Hepatocyte (in vitro differentiated cells): ENCODE data around the gene SENP7. TPM values are rescaled to one million over a fixed set of nuclear protein-coding genes. Genes with fewer than 3 reads are reported as not detected.
"Not testable (repeated sequence)": the region's sequence is repeated elsewhere in the genome, so short reads cannot be mapped to it uniquely, and the experiment has no call there.

Experiments used
- DNase-seq: peaks from one replicate; pipeline ENCODE4 v3.0.0-alpha.2; 2016; ENCODE audit warnings: low spot score
- H2AFZ ChIP-seq: fragments of 200-600 bp; sonication (generic); 2 replicates; pipeline ENCODE4 v1.6.0; 2016; ENCODE audit warnings: antibody characterized with exemption, mild to moderate bottlenecking
- H3K27ac ChIP-seq: fragments of 200-600 bp; sonication (generic); 2 replicates; pipeline ENCODE4 v1.5.1; 2016; ENCODE audit warnings: mild to moderate bottlenecking
- H3K27me3 ChIP-seq: fragments of 200-600 bp; sonication (generic); 2 replicates; pipeline ENCODE4 v1.6.1; 2016
- H3K36me3 ChIP-seq: fragments of 200-600 bp; sonication (generic); replicated peaks from 2 replicates; pipeline ENCODE4 v1.5.1; 2016; ENCODE audit warnings: low read depth; ENCODE audit not compliant: insufficient read depth
- H3K4me1 ChIP-seq: fragments of 200-600 bp; sonication (generic); 2 replicates; pipeline ENCODE4 v1.5.1; 2016; ENCODE audit warnings: mild to moderate bottlenecking, moderate library complexity; ENCODE audit not compliant: insufficient read depth
- H3K4me2 ChIP-seq: fragments of 200-600 bp; sonication (generic); 2 replicates; pipeline ENCODE4 v1.6.0; 2016
- H3K4me3 ChIP-seq: fragments of 200-600 bp; sonication (generic); 2 replicates; pipeline ENCODE4 v1.5.1; 2016; ENCODE audit warnings: mild to moderate bottlenecking
- H3K79me2 ChIP-seq: fragments of 200-600 bp; sonication (generic); 2 replicates; pipeline ENCODE4 v1.6.0; 2017; ENCODE audit warnings: mild to moderate bottlenecking
- H3K9me2 ChIP-seq: fragments of 200-600 bp; sonication (generic); replicated peaks from 2 replicates; pipeline ENCODE4 v1.6.0; 2017; ENCODE audit warnings: mild to moderate bottlenecking; ENCODE audit not compliant: insufficient read depth
- H3K9me3 ChIP-seq: fragments of 200-600 bp; sonication (generic); 2 replicates; pipeline ENCODE4 v1.5.1; 2016; ENCODE audit warnings: low read depth, mild to moderate bottlenecking
- H4K20me1 ChIP-seq: fragments of 200-600 bp; sonication (generic); 2 replicates; pipeline ENCODE4 v1.6.0; 2016; ENCODE audit warnings: mild to moderate bottlenecking; ENCODE audit not compliant: insufficient read depth, poor library complexity, severe bottlenecking
- CTCF ChIP-seq: fragments of 200-600 bp; sonication (generic); IDR thresholded peaks from 2 replicates; pipeline ENCODE4 v1.5.1; 2016; ENCODE audit warnings: antibody characterized with exemption, mild to moderate bottlenecking; ENCODE audit not compliant: poor library complexity
- EZH2 ChIP-seq: fragments of 200-600 bp; sonication (generic); IDR thresholded peaks from 2 replicates; pipeline ENCODE4 v1.6.1; 2016; ENCODE audit warnings: antibody characterized with exemption, mild to moderate bottlenecking, borderline replicate concordance
- EZH2phosphoT487 ChIP-seq: fragments of 200-600 bp; sonication (generic); IDR thresholded peaks from one replicate; pipeline ENCODE4 v1.6.1; 2018; ENCODE audit warnings: antibody characterized with exemption, mild to moderate bottlenecking, low read depth, moderate library complexity; ENCODE audit not compliant: unreplicated experiment, severe bottlenecking
- WGBS: methylation state at CpG from one replicate; pipeline ENCODE4 v1.1.6; 2016; ENCODE audit warnings: low lambda C conversion rate; ENCODE audit errors: missing lambda C conversion rate; 5-methylcytosine and 5-hydroxymethylcytosine counted together
- polyA plus RNA-seq: library from polyadenylated mRNA; unstranded; fragments of >200 nt; fragmentation: Nextera tagmentation; extraction: Ambion mirVana; gene quantifications from 2 replicates; pipeline ENCODE4 v1.2.1, GENCODE V29; 2016
- total RNA-seq: library from RNA; depleted of rRNA; stranded (reverse); fragments of >200 nt; gene quantifications from 2 replicates; pipeline ENCODE4 v1.2.3, GENCODE V29; 2014

Gene SENP7
- 32.4 and 40.9 TPM in 2 replicates for total RNA-seq
- 7.7 and 10.1 TPM in 2 replicates for polyA plus RNA-seq

- peak within 1 kb of the TSS; percentile 78 for H3K4me3 ChIP-seq
- no peaks in the 10 kb centered on the region for H3K36me3 ChIP-seq
- no peaks in the 10 kb centered on the region for H3K9me3 ChIP-seq
- no peak for TF ChIP-seq CTCF
- TF ChIP-seq EZH2, result no peak
- TF ChIP-seq EZH2phosphoT487, result no peak
- WGBS, result 2% methylated on average over 43 of the region's 54 CpGs
- no peaks in the 10 kb centered on the region for H3K27me3 ChIP-seq
- H2AFZ ChIP-seq, result peak within 1 kb of the TSS; percentile 93
- H3K9me2 ChIP-seq, result no peaks in the 10 kb centered on the region
- peak within 1 kb of the TSS; percentile 79 for H3K4me2 ChIP-seq
- DNase-seq, result peak; percentile 93
- H4K20me1 ChIP-seq, result no peaks in the 10 kb centered on the region
- H3K27ac ChIP-seq, result peak within 1 kb of the TSS; percentile 91
- peaks cover 3% of the 10 kb centered on the region for H3K4me1 ChIP-seq
- H3K79me2 ChIP-seq, result peaks cover 35% of the 10 kb centered on the region
Observed at GRCh38 chr3:101512646-101513418, at the start of gene SENP7. TSS of gene SENP7 (minus strand) at chr3:101513212. CDS start at chr3:101513130, 82 bp downstream.

- TF ChIP-seq EZH2phosphoT487, result no peak
- no peak for TF ChIP-seq CTCF
- no peak for TF ChIP-seq EZH2
- H3K4me1 ChIP-seq, result no peaks in the 10 kb centered on the region
Observed at GRCh38 chr3:101561630-101562328, 48.8 kb upstream of the SENP7 start, which contains the start of gene TRMT10C. TSS of gene TRMT10C (plus strand) at chr3:101561868. CDS start at chr3:101564782, 2,914 bp downstream.

GRCh38 chr3:101556064-101556463 is 43.1 kb upstream of the SENP7 start:
- TF ChIP-seq CTCF, result no peak
- TF ChIP-seq EZH2phosphoT487, result no peak
- TF ChIP-seq EZH2, result no peak
- H3K9me3 ChIP-seq, result no peaks in the 10 kb centered on the region
- no peaks in the 10 kb centered on the region for H3K36me3 ChIP-seq
- no peaks in the 10 kb centered on the region for H3K4me1 ChIP-seq
- 32% methylated on average over 3 of the region's 3 CpGs for WGBS
- no peak for DNase-seq
- peaks cover 7% of the 10 kb centered on the region for H3K27me3 ChIP-seq
- H3K4me2 ChIP-seq, result no peak overlapping the region
- no peaks in the 10 kb centered on the region for H3K9me2 ChIP-seq
- no peaks in the 10 kb centered on the region for H3K79me2 ChIP-seq
- no peak overlapping the region for H3K27ac ChIP-seq
- no peaks in the 10 kb centered on the region for H4K20me1 ChIP-seq
- no peak overlapping the region for H2AFZ ChIP-seq
- H3K4me3 ChIP-seq, result no peak overlapping the region

More at GRCh38 chr3:101561630-101562328, 48.8 kb upstream of the SENP7 start, which contains the start of gene TRMT10C:
- no peaks in the 10 kb centered on the region for H3K36me3 ChIP-seq
- 1% methylated on average over 35 of the region's 35 CpGs for WGBS
- H3K4me3 ChIP-seq, result peak within 1 kb of the TSS; percentile 75
- H3K27ac ChIP-seq, result peak within 1 kb of the TSS; percentile 98
- H3K9me2 ChIP-seq, result no peaks in the 10 kb centered on the region
- peak within 1 kb of the TSS; percentile 94 for H2AFZ ChIP-seq
- no peaks in the 10 kb centered on the region for H3K9me3 ChIP-seq
- peak; percentile 95 for DNase-seq
- H3K4me2 ChIP-seq, result peak within 1 kb of the TSS; percentile 83
- H4K20me1 ChIP-seq, result peaks cover 5% of the 10 kb centered on the region
- H3K79me2 ChIP-seq, result peaks cover 46% of the 10 kb centered on the region
- H3K27me3 ChIP-seq, result peaks cover 7% of the 10 kb centered on the region

- H3K4me1 ChIP-seq, H3K79me2 ChIP-seq, H3K9me3 ChIP-seq, H3K36me3 ChIP-seq, H3K4me3 ChIP-seq, H3K27ac ChIP-seq, DNase-seq, H4K20me1 ChIP-seq, H2AFZ ChIP-seq, H3K27me3 ChIP-seq, H3K4me2 ChIP-seq, H3K9me2 ChIP-seq: not testable (repeated sequence)
- WGBS, result 83% methylated on average over 5 of the region's 5 CpGs
Observed at GRCh38 chr3:101553381-101553780, 40.4 kb upstream of the SENP7 start.

GRCh38 chr3:101551359-101552081 is 38.5 kb upstream of the SENP7 start:
- not testable (repeated sequence) for H3K79me2 ChIP-seq, DNase-seq, H3K27ac ChIP-seq, H3K9me3 ChIP-seq, H3K36me3 ChIP-seq, H3K9me2 ChIP-seq, H3K4me3 ChIP-seq, H3K27me3 ChIP-seq, H2AFZ ChIP-seq, H4K20me1 ChIP-seq, H3K4me1 ChIP-seq, H3K4me2 ChIP-seq
- WGBS, result over 99% methylated on average over 22 of the region's 50 CpGs
